Smooth muscle cell (in vitro differentiated cells): ENCODE data around the gene IFITM5. TPM values are rescaled to one million over a fixed set of nuclear protein-coding genes. Genes with fewer than 3 reads are reported as not detected.

Experiments
- DNase-seq: peaks from one replicate; lab custom pipeline; 2025; ENCODE audit not compliant: unreplicated experiment; lab: John Stamatoyannopoulos, UW
- H2AFZ ChIP-seq: fragments of 200-600 bp; sonication (generic); 2 replicates; pipeline ENCODE4 v1.6.0; 2016; ENCODE audit warnings: antibody characterized with exemption, low read depth, mild to moderate bottlenecking
- H3F3A ChIP-seq: fragments of 200-600 bp; sonication (generic); 2 replicates; pipeline ENCODE4 v1.6.0; 2017; ENCODE audit warnings: antibody characterized with exemption, low read depth
- H3K27ac ChIP-seq: fragments of 200-600 bp; sonication (generic); 2 replicates; pipeline ENCODE4 v1.5.1; 2016; ENCODE audit warnings: low read depth, mild to moderate bottlenecking
- H3K27me3 ChIP-seq: fragments of 200-600 bp; sonication (generic); 2 replicates; pipeline ENCODE4 v1.6.1; 2016; ENCODE audit warnings: low read depth, mild to moderate bottlenecking
- H3K36me3 ChIP-seq: fragments of 200-600 bp; sonication (generic); 2 replicates; pipeline ENCODE4 v1.5.1; 2016; ENCODE audit warnings: low read depth
- H3K4me1 ChIP-seq: fragments of 200-600 bp; sonication (generic); 2 replicates; pipeline ENCODE4 v1.5.1; 2016; ENCODE audit warnings: low read depth
- H3K4me2 ChIP-seq: fragments of 200-600 bp; sonication (generic); 2 replicates; pipeline ENCODE4 v1.6.0; 2016; ENCODE audit warnings: mild to moderate bottlenecking
- H3K4me3 ChIP-seq: fragments of 200-600 bp; sonication (generic); 2 replicates; pipeline ENCODE4 v1.5.1; 2016; ENCODE audit warnings: mild to moderate bottlenecking
- H3K79me2 ChIP-seq: fragments of 200-600 bp; sonication (generic); 2 replicates; pipeline ENCODE4 v1.6.0; 2016; ENCODE audit warnings: low read depth, mild to moderate bottlenecking
- H3K9ac ChIP-seq: fragments of 200-600 bp; sonication (generic); 2 replicates; pipeline ENCODE4 v1.6.0; 2016; ENCODE audit warnings: low read depth
- H3K9me3 ChIP-seq: fragments of 200-600 bp; sonication (generic); replicated peaks from 2 replicates; pipeline ENCODE4 v1.5.1; 2016; ENCODE audit warnings: low read depth
- H4K20me1 ChIP-seq: fragments of 200-600 bp; sonication (generic); 2 replicates; pipeline ENCODE4 v1.6.0; 2016; ENCODE audit warnings: low read depth
- CTCF ChIP-seq: fragments of 200-600 bp; sonication (generic); IDR thresholded peaks from 2 replicates; pipeline ENCODE4 v1.5.1; 2017; ENCODE audit warnings: borderline replicate concordance, mild to moderate bottlenecking, antibody characterized with exemption; ENCODE audit not compliant: insufficient read depth, poor library complexity, severe bottlenecking
- WGBS: methylation state at CpG from one replicate; pipeline ENCODE4 v1.1.7; 2016; ENCODE audit warnings: low lambda C conversion rate; 5-methylcytosine and 5-hydroxymethylcytosine counted together
- polyA plus RNA-seq: library from polyadenylated mRNA; unstranded; fragments of >200 nt; fragmentation: Nextera tagmentation; extraction: Ambion mirVana; gene quantifications from 2 replicates; pipeline ENCODE4 v1.2.1, GENCODE V29; 2016
- total RNA-seq: library from RNA; depleted of rRNA; stranded (reverse); fragments of >200 nt; gene quantifications from 2 replicates; pipeline ENCODE4 v1.2.3, GENCODE V29; 2014

The IFITM5 gene
- total and polyA plus RNA-seq, 2 experiments from 2014 or later, result not detected

DNA sequence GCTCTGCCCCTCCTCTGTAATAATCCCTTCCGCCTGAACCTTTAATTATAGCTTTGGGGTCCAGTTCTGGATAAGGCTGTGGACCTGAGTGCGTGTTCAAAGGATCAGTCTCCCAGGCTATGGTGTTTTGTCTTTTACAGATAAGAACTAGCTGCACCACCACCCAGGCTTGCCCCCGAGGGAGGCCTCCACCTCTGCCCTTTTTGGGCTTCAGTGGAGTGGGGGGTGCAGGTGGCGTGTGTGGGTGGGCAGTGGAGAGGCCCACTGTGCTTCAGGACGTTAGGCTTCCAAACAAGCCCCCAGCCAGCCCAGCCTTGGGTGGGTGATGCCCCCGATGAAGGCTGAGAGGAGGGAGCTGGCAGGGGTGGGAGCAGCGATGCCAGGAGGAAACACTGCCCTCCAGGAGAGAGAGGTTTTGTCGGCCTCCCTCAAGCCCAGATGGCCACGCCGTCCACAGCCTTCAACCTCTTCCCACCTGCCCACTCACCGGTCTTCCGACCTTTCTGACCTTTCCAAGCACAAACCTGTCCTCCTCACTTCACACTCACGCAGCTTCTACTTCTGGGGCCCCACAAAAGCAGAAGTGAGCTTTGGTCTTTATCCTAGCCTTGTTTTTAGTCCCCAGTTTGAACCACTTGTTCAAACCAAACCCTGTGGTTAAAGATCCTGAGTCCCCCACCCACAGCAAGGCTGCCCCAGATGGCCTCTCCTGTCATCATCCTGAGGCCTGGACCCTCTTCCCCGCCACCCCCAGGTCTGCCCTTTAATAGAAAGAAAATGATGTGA, 42.2 kb downstream of the IFITM5 start:
- TF ChIP-seq CTCF, result no peak
- Histone ChIP-seq H3K4me2 (no peak overlapping the region), H3F3A (no peaks in the 10 kb centered on the region), H3K4me1 (no peaks in the 10 kb centered on the region), H2AFZ (no peak overlapping the region), H3K9ac (no peak overlapping the region), H4K20me1 (no peaks in the 10 kb centered on the region), H3K9me3 (no peaks in the 10 kb centered on the region), H3K27ac (no peak overlapping the region), H3K27me3 (no peaks in the 10 kb centered on the region), H3K4me3 (no peak overlapping the region), H3K36me3 (no peaks in the 10 kb centered on the region), H3K79me2 (no peaks in the 10 kb centered on the region)
- DNase-seq, result no peak
- 81% methylated on average over 14 of the region's 14 CpGs for WGBS

- Histone ChIP-seq H3K36me3 (no peaks in the 10 kb centered on the region), H3K79me2 (no peaks in the 10 kb centered on the region), H3K9me3 (no peaks in the 10 kb centered on the region), H3K27ac (no peak overlapping the region), H3K4me2 (no peak overlapping the region), H3K4me3 (no peak overlapping the region), H4K20me1 (peaks cover 4% of the 10 kb centered on the region), H3K4me1 (no peaks in the 10 kb centered on the region), H2AFZ (no peak overlapping the region), H3K27me3 (no peaks in the 10 kb centered on the region), H3F3A (peaks cover 4% of the 10 kb centered on the region), H3K9ac (no peak overlapping the region)
- 92% methylated on average over 2 of the region's 2 CpGs for WGBS
- TF ChIP-seq CTCF, result no peak
- no peak for DNase-seq
Measured at GRCh38 chr11:255816-256215, 43.5 kb downstream of the IFITM5 start.

- H4K20me1 ChIP-seq, result peaks cover 4% of the 10 kb centered on the region
- H3F3A ChIP-seq, result peaks cover 4% of the 10 kb centered on the region
- H3K9me3 ChIP-seq, result no peaks in the 10 kb centered on the region
- H2AFZ ChIP-seq, result no peak overlapping the region
- no peak overlapping the region for H3K27ac ChIP-seq
- H3K36me3 ChIP-seq, result no peaks in the 10 kb centered on the region
- no peaks in the 10 kb centered on the region for H3K79me2 ChIP-seq
- 83% methylated on average over 3 of the region's 3 CpGs for WGBS
- no peak for TF ChIP-seq CTCF
- H3K27me3 ChIP-seq, result no peaks in the 10 kb centered on the region
- no peak overlapping the region for H3K4me3 ChIP-seq
- H3K4me1 ChIP-seq, result no peaks in the 10 kb centered on the region
- DNase-seq, result no peak
- no peak overlapping the region for H3K9ac ChIP-seq
- H3K4me2 ChIP-seq, result no peak overlapping the region
Measured at GRCh38 chr11:255176-255575, 44.1 kb downstream of the IFITM5 start.

DNA sequence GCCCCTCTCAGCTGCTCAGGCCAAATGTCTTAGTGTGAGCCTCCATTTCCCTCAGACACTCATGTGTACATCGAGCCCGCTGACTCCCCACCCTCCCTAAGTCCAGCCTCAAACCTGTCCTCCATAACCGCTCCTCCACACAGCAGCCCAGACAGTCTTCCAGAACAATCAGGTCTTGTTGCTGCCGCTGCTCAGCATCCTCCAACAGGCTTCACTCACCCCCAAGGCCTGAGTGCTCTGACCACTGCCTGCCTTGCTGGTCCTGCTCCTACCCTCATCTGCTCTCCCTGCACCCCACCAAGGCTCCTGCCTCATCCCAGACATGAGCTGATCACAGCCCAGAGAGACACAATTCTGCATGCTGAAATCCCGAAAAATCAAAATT, 45.4 kb downstream of the IFITM5 start:
- Histone ChIP-seq H3K36me3 (no peaks in the 10 kb centered on the region), H3K79me2 (no peaks in the 10 kb centered on the region), H4K20me1 (peaks cover 4% of the 10 kb centered on the region), H3K4me2 (no peak overlapping the region), H3K9me3 (no peaks in the 10 kb centered on the region), H3K27me3 (no peaks in the 10 kb centered on the region), H3K9ac (no peak overlapping the region), H3K4me3 (no peak overlapping the region), H3K4me1 (no peaks in the 10 kb centered on the region), H2AFZ (no peak overlapping the region), H3F3A (peaks cover 4% of the 10 kb centered on the region), H3K27ac (no peak overlapping the region)
- DNase-seq, result no peak
- 87% methylated on average over 4 of the region's 5 CpGs for WGBS
- no peak for TF ChIP-seq CTCF
